Activated T-cell treated with anti-CD3 and anti-CD28 coated beads for 48 hours (primary cell): Measurements from ENCODE around the gene ADAMTS16.
"Not testable (repeated sequence)": the region's sequence is repeated elsewhere in the genome, so short reads cannot be mapped to it uniquely, and the experiment has no call there.

Experiments used
- DNase-seq: peaks from one replicate; pipeline ENCODE4 v3.0.0-alpha.2; 2020; ENCODE audit warnings: low read depth

The ADAMTS16 gene, protein sequence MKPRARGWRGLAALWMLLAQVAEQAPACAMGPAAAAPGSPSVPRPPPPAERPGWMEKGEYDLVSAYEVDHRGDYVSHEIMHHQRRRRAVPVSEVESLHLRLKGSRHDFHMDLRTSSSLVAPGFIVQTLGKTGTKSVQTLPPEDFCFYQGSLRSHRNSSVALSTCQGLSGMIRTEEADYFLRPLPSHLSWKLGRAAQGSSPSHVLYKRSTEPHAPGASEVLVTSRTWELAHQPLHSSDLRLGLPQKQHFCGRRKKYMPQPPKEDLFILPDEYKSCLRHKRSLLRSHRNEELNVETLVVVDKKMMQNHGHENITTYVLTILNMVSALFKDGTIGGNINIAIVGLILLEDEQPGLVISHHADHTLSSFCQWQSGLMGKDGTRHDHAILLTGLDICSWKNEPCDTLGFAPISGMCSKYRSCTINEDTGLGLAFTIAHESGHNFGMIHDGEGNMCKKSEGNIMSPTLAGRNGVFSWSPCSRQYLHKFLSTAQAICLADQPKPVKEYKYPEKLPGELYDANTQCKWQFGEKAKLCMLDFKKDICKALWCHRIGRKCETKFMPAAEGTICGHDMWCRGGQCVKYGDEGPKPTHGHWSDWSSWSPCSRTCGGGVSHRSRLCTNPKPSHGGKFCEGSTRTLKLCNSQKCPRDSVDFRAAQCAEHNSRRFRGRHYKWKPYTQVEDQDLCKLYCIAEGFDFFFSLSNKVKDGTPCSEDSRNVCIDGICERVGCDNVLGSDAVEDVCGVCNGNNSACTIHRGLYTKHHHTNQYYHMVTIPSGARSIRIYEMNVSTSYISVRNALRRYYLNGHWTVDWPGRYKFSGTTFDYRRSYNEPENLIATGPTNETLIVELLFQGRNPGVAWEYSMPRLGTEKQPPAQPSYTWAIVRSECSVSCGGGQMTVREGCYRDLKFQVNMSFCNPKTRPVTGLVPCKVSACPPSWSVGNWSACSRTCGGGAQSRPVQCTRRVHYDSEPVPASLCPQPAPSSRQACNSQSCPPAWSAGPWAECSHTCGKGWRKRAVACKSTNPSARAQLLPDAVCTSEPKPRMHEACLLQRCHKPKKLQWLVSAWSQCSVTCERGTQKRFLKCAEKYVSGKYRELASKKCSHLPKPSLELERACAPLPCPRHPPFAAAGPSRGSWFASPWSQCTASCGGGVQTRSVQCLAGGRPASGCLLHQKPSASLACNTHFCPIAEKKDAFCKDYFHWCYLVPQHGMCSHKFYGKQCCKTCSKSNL

DNA sequence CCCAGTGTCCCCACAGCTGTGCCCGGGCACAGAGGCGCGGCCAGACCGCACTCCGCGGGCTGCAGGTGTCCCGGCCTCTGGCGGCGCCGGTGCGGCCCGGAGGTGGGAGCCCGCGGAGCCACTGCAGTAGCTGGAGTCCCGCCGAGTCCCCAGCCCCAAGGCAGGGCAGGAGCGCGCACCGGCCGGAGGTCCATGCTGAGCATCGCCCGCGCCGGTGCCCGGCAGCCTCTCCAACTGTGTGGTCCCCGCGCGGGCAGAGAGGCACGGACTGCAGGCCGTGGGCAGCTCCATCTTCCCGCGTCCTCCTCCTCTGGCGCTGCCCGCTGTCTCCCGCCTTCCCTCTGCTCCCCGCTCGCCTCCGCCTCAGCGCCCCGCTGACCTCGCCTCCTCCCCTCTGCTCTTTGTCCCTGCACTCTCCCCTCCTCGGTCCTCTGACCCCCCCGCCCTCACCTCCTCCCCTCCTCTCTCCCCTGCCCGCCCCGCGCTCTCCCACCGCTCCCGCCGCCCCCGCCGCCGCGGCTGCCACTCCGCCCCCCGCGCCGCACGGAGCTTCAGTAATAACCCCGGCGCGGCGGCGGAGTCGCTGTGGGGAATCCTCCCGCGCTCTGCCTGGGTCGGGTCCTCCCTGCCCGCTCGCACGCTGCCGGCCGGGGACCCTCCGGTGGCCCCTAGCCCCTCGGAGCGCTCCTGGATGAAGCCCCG, at the start of gene ADAMTS16:
TSS of gene ADAMTS16 (plus strand) at position 554 of the 702 bp plus-strand sequence. CDS start at position 692, 138 bp downstream.
- DNase-seq: no peak

DNA sequence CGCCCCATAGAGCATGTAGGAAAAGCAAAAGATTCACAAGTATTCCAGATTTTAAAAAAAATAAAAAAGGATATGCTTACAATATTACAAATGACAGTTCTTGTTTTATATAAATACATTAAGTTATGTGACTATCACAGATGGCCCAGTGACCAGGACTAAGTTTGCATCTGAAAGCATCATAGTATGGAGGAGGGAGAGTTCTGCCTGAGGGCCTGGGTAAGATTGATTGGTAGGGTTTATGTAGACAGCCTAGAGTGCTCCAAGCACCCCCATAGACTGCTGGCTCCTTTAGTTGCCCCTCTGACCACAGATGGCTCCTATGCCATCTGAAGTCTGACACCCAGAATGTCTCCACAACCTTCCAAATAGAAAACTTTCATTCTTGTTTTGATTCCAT, 48.0 kb upstream of the ADAMTS16 start:
- no peak for DNase-seq

DNA sequence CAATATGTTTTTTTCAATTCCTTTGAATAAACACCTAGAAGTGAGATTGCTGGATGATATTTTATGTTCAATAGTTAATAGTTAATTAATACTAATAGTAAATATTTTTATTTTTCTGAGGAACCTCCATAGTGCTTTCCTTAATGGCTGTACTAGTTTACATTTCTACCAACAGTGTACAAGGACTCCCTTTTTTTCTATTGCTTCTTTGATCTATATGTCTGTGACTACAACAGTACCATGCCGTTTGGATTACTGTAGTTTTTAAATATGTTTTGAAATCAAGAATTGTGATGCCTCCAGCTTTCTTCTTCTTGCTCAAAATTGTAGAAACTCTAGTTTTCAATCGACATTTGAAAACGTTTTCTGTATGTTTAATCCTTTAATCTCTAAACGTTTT, 39.5 kb upstream of the ADAMTS16 start:
- DNase-seq: no peak

DNA sequence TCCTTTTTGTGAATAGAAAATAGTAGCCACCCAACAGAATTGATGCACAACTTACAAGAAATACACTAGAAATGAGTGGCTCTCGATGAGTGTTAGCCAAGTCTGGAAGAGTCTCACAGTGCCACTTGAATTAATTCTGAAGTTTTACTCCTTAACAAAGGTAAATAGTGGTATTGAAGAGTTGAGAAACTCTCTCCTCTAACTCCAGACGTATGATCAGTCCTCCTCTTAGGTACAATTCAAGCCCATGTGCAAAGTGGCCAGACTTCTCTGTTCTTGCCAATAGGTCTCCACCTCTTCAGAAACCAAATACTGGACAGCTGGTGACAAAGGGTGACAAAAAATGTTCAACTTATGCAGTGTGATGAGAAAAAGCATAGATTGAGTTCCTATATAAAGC, 38.5 kb upstream of the ADAMTS16 start:
- no peak for DNase-seq

DNA sequence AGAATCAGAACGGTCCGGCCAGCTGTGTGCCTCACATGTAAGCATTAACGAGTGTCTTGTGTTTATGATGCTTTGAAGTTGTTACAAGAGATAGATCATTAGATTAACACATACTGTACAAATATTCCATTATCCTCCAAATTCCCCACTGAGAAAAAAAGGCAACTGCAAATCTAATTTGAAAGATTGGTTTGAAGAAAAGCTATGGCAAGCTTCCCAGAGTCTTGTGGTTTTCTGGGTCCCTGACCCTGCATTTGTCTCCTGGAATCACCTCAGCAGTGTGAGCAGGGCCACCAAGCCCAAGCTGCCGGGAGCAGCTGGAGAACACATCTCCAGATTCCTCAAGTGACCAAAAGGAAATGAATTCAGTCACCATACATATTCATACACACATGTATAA, 36.9 kb upstream of the ADAMTS16 start:
- no peak for DNase-seq

DNA sequence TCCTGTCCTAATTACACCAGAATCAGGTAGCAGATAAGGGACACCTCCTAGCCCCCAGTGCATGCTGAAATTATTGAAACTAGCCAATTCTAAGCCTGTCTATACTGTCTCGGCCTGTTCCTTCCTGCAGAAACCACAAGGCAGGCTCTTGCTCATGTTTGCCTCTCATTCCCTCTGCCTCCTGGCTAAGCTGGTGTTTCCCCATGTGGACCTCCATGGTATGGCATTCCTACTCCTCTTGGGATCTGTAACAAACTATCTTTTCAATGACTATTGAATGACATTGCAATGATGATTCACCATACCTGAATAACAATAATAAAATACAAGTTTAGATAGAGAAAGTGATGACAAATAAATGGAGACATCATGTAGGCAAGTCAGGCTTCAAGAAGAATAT, 35.6 kb upstream of the ADAMTS16 start:
- no peak for DNase-seq

DNA sequence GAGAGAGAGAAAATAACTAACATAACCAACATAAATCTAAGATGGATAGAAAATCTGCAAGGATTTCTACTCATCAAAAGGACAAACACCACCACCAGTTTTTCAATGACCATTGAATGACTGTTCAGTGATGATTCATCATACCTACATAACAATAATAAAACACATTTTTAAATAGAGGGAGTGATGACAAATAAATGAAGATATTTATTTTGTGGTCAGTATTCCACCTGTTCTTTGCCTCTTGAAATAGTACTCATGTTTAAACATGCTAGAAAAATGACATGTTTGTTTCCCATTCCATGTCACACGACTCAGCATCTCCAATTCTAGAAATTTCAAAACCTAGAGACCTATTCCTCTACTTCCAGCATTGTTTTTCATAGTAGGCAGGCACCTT, 34.6 kb upstream of the ADAMTS16 start:
- no peak for DNase-seq

DNA sequence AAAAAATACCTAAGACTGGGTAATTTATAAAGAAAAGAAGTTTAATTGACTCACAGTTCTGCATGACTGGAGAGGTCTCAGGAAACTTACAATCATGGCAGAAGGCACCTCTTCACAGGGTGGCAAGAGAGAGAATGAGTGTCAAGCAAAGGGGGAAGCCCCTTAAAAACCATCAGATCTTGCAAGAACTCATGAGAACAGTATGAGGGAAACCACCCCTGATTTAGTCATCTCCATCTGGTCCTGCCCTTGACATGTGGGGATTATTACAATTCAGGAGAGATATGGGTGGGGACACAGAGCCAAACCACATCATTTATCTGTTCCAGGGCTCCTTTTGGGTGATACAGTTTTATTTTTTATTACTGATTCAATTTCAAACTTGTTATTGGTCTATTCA, 23.2 kb upstream of the ADAMTS16 start:
- DNase-seq: no peak

DNA sequence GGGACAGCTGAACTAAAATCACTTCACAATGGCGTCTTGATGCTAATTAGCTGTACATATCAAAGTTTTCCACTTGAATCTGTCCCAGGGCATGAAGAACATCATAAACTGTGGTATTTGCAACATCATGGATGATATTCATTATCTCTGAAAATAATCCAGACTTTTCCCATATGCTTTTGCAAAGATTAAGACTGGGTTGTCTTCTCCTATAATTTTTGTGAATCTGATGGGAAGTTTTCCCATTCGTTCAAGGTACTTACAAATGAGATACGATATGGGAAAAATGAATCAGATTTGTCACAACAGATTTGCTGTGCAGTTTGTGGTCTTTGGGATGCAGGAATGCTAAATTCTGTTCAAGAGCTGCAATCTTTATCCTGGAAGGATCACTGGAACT, 17.4 kb upstream of the ADAMTS16 start:
- no peak for DNase-seq

DNA sequence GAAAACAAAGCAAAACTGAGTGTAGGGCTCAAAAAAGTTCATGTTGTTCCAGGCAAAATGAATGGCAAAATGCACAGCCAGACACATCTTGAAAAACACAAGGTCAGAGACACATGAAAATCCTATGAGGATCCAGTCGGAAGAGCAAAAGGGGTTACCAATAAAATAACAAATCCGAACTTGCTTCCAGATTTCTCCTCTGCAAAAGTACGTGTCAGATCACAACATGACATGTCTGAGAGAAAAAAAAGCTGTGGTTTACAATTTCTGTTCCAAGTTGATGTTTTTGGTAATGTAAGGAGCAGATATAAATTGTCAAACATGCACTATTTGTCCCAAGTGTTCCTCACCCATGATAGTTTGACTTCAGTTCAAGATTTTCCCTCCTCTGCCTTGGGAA, 15.9 kb upstream of the ADAMTS16 start:
- no peak for DNase-seq

DNA sequence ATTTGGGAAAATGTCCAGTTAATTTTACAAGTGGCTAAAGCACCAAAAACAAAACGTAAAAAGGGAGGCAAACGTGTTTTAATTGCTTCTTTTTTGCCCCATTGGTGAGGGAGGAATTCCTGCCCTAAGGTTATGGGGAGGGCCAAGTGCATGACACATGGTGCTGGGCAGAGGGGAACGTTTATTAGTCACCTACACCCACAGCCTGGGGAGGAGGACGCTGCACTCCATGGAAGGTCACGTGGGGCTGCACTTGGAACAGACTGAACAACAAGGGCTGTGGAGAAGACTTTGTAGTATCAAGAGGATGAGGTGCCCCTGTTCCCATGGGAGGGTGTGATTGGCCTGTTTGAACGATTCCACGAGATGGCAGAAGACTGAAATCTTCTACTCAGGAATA, 13.7 kb upstream of the ADAMTS16 start:
- DNase-seq: no peak

DNA sequence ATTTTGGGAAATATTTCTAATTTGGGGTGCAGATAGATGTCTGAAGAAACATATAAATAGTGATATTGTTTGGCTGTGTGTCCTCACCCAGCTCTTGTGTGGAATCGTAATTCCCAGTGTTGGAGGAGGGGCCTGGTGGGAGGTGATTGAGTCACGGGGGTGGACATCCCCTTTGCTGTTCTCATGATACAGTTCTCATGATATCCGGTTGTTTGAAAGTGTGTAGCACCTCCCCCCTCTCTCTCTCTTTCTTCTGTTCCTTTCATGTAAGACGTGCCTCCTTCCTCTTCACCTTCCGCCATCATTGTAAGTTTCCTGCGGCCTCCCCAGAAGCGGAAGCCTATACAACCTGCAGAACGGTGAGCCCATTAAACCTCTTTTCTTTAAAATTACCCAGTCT, 11.4 kb upstream of the ADAMTS16 start:
- DNase-seq: no peak

DNA sequence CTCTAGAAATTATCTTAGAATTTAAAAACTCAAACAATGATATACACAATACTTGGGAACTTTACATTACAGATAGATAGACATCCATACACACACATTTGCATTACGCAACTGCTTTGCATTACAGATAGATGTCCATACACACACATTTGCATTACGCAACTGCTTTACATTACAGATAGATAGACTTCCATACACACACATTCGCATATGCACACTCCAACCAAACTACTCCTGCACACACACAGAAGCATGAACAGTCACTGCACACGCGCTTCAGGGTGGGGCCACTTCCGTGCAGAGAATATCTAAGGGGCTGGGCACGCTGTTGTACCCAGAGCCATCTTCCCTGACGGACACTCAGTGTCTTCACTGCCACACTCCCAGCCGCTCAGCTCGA, 7.9 kb upstream of the ADAMTS16 start:
- no peak for DNase-seq

DNA sequence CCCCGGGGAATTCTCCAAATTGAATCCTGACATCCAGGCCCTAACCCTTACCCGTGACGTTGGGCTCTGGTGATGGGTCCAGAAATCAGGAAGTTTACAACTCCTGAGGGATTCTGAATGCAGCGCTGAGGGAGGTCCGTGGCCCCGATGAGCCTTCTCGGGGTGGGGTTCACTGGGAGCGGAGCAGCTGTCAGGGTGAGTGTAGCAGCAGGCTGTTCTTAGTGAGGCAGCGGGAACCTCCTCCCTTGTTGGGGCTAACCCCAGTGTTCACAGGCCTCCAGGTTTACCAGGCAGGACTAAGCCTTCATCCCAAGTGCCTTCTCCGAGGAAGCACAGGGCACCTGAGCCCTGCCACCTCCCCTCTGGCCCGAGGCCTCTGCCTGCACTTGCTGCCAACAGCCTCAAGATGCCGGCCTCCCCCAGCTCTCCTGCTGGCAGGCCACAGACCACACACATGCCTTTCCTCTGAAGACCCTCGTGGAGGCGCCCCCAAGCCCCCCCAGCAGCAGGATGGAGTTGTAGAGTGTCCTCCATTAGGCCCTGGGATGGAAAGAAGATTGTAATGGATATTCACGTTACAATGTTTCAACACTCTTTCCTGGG, 7.3 kb upstream of the ADAMTS16 start:
- no peak for DNase-seq

DNA sequence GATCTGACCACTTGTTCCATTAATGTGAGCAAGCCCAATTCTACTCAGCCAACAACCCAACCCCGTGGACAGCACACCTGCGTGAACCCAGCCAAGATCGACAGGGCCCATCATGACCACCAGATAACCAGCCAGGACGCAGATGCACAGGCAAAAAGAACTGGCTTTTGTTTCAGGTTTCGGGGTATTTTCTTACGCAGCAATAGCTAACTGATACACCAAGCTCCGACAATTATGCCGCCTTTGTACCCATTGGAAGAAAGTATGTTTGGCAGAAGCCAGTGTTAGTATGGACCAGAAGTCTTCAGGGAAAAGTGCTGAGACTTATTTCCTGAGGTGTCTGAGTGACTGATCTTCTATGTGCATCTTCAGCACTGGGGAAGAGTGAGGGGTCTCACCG, 6.0 kb upstream of the ADAMTS16 start:
- no peak for DNase-seq

DNA sequence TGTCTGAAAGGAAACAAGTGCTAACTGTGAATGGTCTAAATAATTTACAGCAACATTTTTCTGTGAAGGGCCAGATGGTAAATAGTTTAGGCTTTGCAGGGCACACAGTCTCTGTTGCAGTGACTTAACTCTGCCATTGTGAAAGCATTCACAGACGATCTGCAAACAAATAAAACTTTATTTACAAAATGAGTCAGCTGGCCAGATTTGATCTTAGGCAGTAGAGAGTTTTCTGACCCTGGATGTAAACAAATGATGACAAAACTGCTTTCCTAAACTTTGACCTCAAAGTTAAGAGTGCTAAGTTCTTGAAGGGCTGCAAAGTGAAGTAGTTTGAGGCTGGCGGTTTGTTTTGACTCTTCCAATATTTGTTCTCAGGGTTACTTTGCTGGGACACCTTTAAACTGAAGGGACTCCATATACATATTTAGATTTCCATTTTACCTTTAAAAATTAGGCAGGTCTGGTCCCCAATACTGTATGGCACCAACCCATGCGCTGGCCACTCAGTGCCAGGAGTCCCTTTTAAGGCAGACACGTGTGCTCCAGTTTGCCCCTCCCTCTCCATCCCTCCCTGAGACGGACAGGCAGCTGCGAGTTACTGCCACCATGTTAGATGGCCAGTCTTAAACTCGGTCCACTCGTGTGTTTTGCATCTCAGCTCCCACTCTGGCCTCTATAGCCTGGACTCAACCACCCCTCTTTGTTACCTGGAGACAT, 4.0 kb upstream of the ADAMTS16 start:
- no peak for DNase-seq

DNA sequence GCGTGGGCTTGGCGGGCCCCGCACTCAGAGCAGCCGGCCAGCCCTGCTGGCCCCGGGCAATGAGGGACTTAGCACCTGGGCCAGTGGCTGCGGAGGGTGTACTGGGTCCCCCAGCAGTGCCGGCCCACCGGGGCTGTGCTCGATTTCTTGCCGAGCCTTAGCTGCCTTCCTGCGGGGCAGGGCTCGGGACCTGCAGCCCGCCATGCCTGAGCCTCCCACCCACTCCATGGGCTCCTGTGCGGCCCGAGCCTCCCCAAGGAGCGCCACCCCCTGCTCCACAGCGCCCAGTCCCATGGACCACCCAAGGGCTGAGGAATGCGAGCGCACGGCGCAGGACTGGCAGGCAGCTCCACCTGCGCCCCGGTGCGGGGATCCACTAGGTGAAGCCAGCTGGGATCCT, 2.3 kb upstream of the ADAMTS16 start:
- not testable (repeated sequence) for DNase-seq

DNA sequence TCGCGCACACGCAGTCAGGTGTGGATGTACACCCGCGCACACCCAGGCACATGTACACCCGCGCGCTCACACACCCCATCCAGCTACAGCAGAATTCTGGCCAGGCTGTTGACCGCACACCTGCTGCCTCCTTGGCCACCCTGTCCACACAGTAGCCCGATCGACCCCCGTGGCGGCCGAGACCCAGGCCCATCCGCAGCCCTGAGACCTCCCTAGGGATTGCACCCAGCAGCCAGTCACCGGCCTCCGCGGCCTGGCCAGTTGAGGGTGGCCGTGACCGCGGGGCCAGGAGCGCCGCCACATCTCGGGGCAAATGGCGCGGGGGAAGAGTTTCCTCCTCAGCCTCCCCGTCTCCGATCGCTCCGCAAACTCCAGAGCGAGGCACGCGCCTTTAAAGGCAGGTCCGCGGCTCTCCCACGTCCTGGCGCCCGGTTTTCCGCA, 774 bp upstream of the ADAMTS16 start:
- no peak for DNase-seq

DNA sequence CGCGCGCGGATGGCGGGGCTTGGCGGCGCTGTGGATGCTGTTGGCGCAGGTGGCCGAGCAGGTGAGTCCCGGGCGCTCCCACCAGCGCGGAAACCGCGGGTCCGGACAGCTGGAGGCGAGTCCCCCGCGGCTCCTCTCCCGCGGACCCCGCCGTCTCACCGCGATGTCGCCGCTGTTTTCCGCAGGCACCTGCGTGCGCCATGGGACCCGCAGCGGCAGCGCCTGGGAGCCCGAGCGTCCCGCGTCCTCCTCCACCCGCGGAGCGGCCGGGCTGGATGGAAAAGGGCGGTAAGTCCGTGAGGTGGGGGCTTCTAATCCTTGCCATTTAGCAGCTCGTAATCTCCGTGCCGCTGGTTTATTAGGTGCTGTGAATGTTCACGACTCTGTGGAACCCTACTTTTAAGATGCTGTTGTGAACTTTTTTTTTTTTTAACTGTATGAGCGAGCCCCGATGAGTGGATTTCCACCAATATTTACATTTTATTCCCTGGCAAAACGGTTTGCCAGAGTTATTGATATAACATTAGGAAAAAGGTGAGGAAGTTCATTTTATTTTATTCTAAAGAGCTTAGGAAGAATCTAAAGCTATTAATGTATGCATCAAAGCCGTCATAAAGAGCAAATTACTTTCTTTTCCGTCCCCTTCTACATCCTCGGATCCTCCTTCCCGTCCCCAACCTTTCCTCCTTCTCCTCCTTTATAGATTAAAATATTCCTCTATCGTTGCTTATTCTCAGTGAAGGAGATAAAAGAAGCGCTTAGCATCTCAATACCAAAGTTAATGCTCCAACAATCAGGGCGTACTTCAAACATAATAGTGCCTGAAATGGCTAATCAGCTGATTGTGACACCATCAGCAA, 579 bp downstream of the ADAMTS16 start:
- DNase-seq: no peak

DNA sequence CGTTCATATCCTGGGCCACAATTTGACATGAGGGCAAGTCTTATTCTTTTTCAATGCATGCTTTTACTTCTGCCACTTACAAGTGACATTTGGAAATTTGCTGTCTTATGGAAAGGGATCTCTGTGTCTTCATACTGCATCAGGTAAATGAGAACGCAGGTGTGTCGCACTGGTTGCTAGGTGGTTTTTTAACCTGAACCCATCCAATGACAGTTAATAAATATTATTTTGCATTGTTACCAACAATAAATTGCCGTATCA, 1.1 kb downstream of the ADAMTS16 start:
- no peak for DNase-seq
